GM18520 (cell line): ENCODE measurements around the gene ITGAE.

ENCODE experiments used
- ATAC-seq: cut with Tn5 transposase; IDR thresholded peaks from one replicate; pipeline ENCODE4 v1.9.1; 2021; ENCODE audit not compliant: unreplicated experiment

The ITGAE gene

GRCh38 chr17:3695723-3696411 lies 105.1 kb downstream of the ITGAE start, which contains the start of gene P2RX5:
Gene P2RX5, minus strand, starts transcription at chr17:3696155. Its CDS starts 150 bp downstream, at chr17:3696005.
- no peak for ATAC-seq

- ATAC-seq, result no peak
These were observed 105.8 kb downstream of the ITGAE start for GRCh38 chr17:3695129-3695722.

DNA sequence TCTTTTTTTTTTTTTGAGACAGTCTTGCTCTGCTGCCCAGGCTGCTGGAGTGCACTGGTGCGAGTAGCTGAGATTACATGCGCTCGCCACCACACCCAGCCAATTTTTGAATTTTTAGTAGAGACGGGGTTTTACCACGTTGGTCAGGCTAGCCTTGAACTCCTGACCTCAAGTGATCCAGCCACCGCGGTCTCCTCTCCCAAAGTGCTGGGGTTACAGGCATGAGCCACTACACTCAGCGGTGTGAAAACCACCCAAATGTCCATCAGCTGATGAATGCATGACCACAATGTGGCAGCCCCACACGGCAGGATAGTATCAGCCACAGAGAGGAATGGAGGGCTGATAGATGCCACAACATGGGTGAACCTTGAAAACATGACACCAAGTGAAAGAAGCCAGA lies 107.2 kb downstream of the ITGAE start:
- ATAC-seq, result peak; percentile 68

DNA sequence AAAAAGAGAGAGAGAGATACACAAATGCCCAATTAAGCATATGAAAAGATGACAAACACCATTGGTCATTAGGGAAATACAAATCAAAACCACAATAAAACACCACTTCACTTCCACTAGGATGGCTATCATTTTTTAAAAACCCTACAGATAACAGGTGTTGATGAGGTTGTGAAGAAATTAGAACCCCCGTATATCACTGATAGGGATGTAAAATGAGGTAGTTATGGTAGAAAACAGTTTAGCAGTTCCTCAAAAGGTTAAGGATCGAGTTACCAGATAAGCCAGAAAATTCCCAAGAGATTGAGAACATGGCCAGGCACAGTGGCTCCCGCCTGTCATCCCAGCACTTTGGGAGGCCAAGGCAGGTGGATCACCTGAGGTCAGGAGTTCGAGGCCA lies 107.8 kb downstream of the ITGAE start:
- ATAC-seq, result no peak

DNA sequence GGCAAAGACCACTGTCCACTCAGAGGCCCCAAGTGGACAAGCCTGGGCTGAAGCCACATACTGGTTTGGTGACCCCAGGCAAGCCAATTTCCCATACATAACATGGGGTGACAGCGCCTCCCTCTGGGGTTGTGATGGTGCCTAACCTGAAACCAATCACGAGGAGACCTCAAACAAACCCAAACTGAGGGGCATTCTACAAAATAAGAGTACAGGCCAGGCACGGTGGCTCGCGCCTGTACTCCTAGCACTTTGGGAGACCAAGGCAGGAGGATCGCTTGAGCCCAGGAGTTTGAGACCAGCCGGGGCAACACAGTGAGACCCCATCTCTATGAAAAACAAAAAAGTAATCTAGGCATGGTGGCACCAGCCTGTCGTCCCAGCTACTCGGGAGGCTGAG lies 108.6 kb downstream of the ITGAE start:
- ATAC-seq, result no peak

DNA sequence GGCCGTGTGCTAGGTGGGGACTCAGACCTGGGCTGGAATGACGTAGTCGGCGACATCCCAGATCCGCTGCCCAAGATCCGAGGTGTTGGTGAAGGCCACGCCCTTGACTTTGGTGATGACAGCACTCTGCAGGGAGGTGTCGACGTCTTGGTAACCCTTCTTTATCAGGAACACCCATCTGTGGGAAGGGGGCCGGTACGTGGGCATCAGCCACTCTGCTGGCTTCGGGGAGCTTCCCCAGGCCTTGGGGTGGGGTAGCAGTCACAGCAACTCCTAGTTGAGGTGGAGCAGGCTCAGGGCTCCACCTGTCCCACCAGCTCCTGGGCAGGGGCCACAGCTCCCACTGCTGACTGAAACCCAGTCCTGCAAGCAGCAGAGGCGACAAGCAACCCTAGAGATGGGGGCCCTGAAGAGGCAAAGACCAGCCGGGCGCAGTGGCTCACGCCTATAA lies 109.3 kb downstream of the ITGAE start:
- no peak for ATAC-seq

DNA sequence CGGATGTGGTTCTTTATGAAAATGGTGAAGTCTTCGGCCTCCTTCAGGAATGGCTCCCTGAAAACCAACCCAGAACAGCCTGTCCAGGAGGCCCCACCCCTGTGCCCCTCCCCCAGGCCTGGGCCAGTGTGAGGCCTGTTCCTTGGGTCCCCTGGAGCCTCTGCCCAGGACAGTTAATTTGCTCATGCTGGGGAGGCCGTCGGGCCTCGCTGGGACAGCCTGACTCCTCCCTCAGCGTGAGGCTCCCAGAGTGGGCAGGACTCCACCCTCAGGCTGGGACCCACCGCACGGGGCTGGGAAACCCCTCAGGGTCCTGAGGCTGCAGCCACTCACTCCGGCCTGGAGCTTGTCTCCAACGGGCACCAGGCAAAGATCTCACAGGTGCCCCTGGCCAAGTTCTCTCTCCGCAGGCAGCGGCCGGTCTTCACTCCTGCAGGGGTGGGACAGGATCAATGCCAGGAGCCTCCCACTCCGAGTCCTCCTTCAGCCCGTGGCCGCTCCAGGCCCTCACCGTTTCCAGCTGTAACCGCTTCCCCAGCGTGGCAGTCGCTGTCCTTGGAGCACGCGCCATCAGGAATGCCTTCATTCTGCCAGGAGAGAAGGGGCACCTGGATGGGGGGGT lies 110.8 kb downstream of the ITGAE start:
- ATAC-seq, result no peak

- no peak for ATAC-seq
These were observed 111.5 kb downstream of the ITGAE start for GRCh38 chr17:3689262-3690093.

DNA sequence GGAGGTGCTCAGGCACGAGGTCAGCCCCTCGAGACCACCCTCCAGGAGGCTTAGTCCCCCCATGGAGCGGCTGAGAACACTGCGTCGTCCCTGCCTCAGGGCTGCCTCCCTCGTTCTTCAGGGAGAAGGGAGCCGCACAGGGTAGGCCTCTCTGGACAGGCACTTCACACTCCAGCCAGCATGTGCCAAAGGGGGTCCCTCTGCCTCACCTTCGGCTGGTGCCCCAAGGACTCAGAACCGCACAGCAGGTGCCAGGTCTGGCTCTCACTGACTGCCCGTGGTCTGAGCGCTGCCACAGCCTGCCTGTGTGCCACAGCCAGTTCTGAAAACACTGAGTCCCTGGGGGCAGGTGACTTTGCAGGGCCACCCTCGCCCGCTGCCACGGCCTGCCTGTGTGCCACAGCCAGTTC lies 112.1 kb downstream of the ITGAE start:
- ATAC-seq, result no peak

- no peak for ATAC-seq
These were observed 112.9 kb downstream of the ITGAE start for GRCh38 chr17:3688027-3688553.

- ATAC-seq, result no peak
These were observed 115.8 kb downstream of the ITGAE start for GRCh38 chr17:3685174-3685573.

DNA sequence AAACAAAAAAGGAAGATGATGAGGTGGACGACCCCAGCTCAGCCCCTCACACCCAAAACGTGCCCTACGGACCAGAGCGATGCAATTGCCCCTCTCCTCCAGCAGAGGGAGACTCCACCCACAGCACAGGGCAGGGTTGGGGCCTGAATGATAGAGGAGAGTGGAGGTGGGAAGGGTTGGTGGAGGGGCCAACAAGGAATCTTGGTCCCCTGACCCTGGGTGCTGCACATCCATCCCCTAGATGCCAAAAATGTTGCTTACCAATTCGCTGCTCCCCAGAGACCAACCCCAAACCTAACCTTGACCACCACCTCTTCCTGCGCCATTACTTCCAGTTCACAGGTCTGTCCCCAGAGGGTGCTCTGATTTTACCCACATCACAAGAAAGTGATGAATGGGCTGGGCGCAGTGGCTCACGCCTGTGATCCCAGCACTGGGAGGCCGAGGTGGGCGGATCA lies 117.9 kb downstream of the ITGAE start:
- no peak for ATAC-seq

- ATAC-seq, result no peak
These were observed 119.0 kb downstream of the ITGAE start for GRCh38 chr17:3682033-3682432.

GRCh38 chr17:3681565-3681964 lies 119.4 kb downstream of the ITGAE start:
- ATAC-seq, result no peak

- no peak for ATAC-seq
These were observed 119.9 kb downstream of the ITGAE start for GRCh38 chr17:3681057-3681456.

- ATAC-seq, result no peak
These were observed 121.4 kb downstream of the ITGAE start for GRCh38 chr17:3679531-3680126.

DNA sequence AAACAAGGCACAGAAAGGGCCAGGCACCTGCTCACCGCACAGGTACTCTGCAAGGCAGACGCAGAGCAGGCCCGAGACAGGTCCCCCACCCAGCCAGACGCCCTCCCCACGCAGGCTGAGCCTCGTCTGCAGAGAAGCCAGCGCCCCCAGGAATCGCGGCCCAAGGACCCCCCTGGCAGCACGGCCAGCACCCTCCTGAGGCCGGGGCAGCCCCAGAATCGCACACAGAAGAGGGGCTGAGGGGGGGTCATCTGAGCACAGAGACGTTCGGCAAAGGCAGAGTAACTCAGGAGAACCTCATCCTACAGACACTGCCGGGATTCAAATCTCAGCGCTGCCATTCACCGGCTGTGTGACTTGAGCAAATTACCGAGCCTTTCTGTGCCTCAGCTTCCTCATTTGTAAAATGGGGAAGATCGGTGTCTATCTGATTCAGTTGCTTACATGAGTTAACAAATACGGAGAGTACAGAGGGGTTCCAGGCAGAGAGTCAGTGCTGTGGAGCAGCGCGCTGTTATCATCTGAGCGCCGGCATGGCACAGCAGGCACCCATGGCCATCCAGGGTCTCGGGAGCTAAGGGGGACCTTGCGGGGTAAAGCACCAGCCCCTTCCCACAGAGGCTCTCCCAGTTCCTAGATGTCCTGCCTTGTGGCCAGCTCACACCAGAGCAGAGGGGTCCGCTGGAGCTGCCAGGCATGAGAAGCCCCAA lies 122.0 kb downstream of the ITGAE start:
- ATAC-seq, result no peak

GRCh38 chr17:3678095-3678820 lies 122.7 kb downstream of the ITGAE start:
- ATAC-seq, result no peak

DNA sequence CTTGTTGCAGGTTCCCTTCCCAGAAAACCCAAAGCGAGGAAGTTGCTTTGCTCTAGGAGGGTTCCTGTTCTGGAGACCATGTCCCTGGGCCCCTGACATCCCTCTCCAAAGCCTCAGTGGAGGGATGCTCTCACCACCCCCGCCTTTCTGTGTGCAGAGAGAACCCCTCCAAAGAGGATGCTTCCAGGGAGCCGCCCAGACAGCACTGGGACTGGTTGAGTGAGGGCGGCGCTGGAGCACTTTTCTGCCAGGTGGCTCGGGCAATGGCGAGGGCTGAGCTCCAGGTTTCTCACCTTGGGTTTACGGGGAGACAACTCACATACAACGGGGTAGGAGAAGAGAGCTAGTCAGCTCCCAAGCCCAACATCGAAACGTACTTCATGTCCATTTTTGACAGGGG lies 125.1 kb downstream of the ITGAE start:
- ATAC-seq, result no peak
